BLaER1 (cell line): ENCODE data around the gene RAB3A.
"Not testable (repeated sequence)": the region's sequence is repeated elsewhere in the genome, so short reads cannot be mapped to it uniquely, and the experiment has no call there.

Experiments used
- H3K27ac ChIP-seq: shearing (Covaris generic); formaldehyde crosslinking; 2 replicates; pipeline ENCODE4 v1.8.1; 2022
- H3K27me3 ChIP-seq: shearing (Covaris generic); formaldehyde crosslinking; 2 replicates; pipeline ENCODE4 v1.8.1; 2022
- H3K36me3 ChIP-seq: shearing (Covaris generic); formaldehyde crosslinking; 2 replicates; pipeline ENCODE4 v1.8.1; 2022
- H3K4me1 ChIP-seq: shearing (Covaris generic); formaldehyde crosslinking; 2 replicates; pipeline ENCODE4 v1.8.1; 2022
- H3K4me2 ChIP-seq: shearing (Covaris generic); formaldehyde crosslinking; 2 replicates; pipeline ENCODE4 v1.8.1; 2022
- H3K4me3 ChIP-seq: shearing (Covaris generic); formaldehyde crosslinking; 2 replicates; pipeline ENCODE4 v1.8.1; 2022
- H3K9ac ChIP-seq: shearing (Covaris generic); formaldehyde crosslinking; 2 replicates; pipeline ENCODE4 v1.8.1; 2022
- H3K9me3 ChIP-seq: shearing (Covaris generic); formaldehyde crosslinking; 2 replicates; pipeline ENCODE4 v1.8.1; 2022
- H4K20me1 ChIP-seq: shearing (Covaris generic); formaldehyde crosslinking; 2 replicates; pipeline ENCODE4 v1.8.1; 2022
- Cebpa-rat ChIP-seq: shearing (Covaris generic); IDR thresholded peaks from 2 replicates; pipeline ENCODE4 v1.8.1; 2022

RAB3A gene

DNA sequence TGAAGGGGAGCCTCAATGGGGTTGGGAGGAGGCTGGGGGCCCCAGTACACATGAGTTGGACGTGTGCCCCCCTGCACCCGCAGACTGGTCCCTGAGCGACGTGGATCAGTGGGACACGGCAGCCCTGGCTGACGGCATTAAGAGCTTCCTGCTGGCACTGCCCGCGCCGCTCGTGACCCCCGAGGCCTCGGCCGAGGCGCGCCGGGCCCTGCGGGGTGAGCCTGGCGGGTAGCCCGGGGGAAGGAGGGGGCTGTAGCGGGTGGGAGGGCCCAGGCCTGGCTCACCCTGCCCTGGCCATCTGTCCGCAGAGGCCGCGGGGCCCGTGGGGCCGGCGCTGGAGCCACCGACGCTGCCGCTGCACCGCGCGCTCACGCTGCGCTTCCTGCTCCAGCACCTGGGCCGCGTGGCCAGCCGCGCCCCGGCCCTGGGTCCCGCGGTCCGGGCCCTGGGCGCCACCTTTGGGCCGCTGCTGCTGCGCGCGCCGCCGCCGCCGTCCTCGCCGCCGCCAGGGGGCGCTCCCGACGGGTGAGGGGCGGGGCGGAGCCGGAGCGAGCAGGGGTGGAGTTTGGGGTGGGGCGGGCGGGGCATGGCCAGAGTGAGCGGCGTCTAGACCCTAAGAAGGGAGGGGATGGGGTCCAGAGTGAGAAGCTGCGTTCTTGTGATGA is 42.7 kb downstream of the RAB3A start:
- Histone ChIP-seq H3K36me3 (peaks cover 51% of the 10 kb centered on the region), H3K4me3 (peak overlapping the region; percentile 65), H3K27me3 (no peaks in the 10 kb centered on the region), H4K20me1 (peaks cover 11% of the 10 kb centered on the region; the same call in 1 of the 2 replicates), H3K9me3 (no peaks in the 10 kb centered on the region), H3K9ac (peak overlapping the region; percentile 82), H3K4me1 (peaks cover 38% of the 10 kb centered on the region), H3K27ac (peak overlapping the region; percentile 89), H3K4me2 (peak overlapping the region; percentile 84)
- TF ChIP-seq Cebpa-rat, result no peak

DNA sequence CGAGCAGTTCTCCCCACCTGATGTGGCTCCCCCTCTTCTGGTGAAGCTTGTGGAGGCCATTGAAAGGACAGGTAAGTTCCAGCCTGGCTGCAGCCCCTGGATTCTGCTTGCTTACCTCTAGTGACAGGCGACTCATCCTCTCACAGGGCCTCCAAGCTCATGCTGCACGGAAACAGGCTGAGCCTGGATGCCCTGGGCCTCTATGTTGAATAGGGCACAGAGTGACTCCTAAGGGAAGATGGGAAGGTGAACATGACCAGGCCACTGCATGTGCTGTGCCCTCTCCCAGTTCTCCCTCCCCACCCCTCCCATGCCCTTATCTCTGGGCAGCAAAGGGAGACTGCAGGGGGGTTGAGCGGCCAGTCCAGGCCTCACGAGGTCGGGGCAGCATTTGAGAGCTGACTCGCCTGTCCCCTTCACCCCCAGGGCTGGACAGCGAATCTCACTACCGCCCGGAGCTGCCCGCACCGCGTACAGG is 43.3 kb downstream of the RAB3A start:
- Histone ChIP-seq H3K4me1 (peaks cover 43% of the 10 kb centered on the region), H3K4me3 (peak overlapping the region; percentile 65), H3K4me2 (peak overlapping the region; percentile 84), H3K27me3 (no peaks in the 10 kb centered on the region), H3K9ac (peak overlapping the region; percentile 82), H3K27ac (peak overlapping the region; percentile 89), H3K36me3 (peaks cover 51% of the 10 kb centered on the region), H4K20me1 (peaks cover 17% of the 10 kb centered on the region; the same call in 1 of the 2 replicates), H3K9me3 (no peaks in the 10 kb centered on the region)
- no peak for TF ChIP-seq Cebpa-rat

DNA sequence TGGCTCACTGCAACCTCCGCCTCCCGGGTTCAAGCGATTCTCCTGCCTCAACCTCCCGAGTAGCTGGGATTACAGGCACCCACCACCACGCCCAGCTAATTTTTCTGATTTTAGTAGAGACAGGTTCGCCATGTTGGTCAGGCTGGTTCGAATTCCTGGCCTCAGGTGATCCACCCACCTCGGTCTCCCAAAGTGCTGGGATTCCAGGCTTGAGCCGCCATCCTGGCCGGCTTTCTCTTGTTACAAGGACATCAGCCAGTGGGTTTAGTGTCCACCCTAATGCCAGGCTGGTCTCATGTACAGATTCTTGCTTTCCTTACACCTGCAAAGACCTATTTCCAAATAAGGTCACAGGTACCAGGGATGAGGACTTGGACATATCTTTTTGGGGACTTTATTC is 44.0 kb downstream of the RAB3A start:
- TF ChIP-seq Cebpa-rat, result no peak
- H3K4me1 ChIP-seq, result peaks cover 43% of the 10 kb centered on the region

DNA sequence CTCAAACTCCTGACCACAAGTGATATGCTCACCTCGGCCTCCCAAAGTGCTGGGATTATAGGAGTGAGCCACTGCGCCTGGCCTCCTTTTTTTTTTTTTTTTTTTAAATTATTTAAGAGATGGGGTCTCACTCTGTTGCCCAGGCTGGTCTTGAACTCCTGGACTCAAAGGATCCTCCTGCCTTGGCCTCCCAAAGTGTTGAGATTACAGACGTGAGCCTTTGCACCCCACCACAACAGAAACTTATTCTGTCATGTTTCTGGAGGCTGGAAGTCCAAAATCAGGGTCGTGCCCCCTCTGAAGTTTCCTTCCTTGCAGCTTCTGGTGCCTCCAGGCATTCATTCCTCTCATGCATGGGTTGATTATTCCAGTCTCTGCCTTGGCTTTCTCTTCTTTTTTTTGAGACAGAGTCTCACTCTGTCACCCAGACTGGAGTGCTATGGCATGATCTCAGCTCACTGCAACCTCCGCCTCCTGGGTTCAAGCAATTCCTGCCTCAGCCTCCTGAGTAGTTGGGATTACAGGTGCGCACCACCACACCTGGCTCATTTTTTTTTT is 44.7 kb downstream of the RAB3A start:
- not testable (repeated sequence) for H3K4me2 ChIP-seq, H3K9me3 ChIP-seq, H3K4me3 ChIP-seq, H3K27me3 ChIP-seq, H3K27ac ChIP-seq, H3K9ac ChIP-seq
- peaks cover 47% of the 10 kb centered on the region for H3K4me1 ChIP-seq
- peaks cover 45% of the 10 kb centered on the region for H3K36me3 ChIP-seq
- peaks cover 26% of the 10 kb centered on the region for H4K20me1 ChIP-seq

More for the DNA sequence above, 44.0 kb downstream of the RAB3A start:
- H3K27me3 ChIP-seq, result no peaks in the 10 kb centered on the region
- H4K20me1 ChIP-seq, result peaks cover 21% of the 10 kb centered on the region; the same call in 1 of the 2 replicates
- H3K9me3 ChIP-seq, result no peaks in the 10 kb centered on the region
- no peak overlapping the region for H3K4me3 ChIP-seq
- H3K36me3 ChIP-seq, result peaks cover 49% of the 10 kb centered on the region
- H3K27ac ChIP-seq, result no peak overlapping the region
- H3K9ac ChIP-seq, result no peak overlapping the region
- H3K4me2 ChIP-seq, result peak overlapping the region; percentile 84

DNA sequence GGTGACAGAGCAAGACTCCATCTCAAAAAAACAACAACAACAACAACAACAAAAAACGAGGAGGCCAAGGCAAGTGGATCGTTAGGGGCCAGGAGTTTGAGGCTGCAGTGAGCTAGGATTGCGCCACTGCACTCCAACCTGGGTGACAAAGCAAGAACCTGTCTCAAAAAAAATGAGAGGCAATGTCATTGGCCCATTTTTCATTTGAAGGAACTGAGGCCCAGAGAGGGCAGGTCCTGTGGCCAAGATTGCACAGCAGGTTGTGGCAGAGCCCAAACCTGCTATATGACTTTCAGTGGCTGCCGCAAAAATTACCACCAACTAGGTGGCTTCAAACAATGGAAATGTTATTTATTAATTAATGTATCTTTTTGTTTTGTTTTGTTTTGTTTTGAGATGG is 45.4 kb downstream of the RAB3A start:
- H3K4me3 ChIP-seq, result no peak overlapping the region
- no peak overlapping the region for H3K27ac ChIP-seq
- H4K20me1 ChIP-seq, result peaks cover 32% of the 10 kb centered on the region
- H3K4me2 ChIP-seq, result no peak overlapping the region
- H3K36me3 ChIP-seq, result peaks cover 38% of the 10 kb centered on the region
- no peaks in the 10 kb centered on the region for H3K9me3 ChIP-seq
- H3K9ac ChIP-seq, result no peak overlapping the region
- H3K27me3 ChIP-seq, result no peaks in the 10 kb centered on the region
- H3K4me1 ChIP-seq, result peaks cover 53% of the 10 kb centered on the region
- TF ChIP-seq Cebpa-rat, result no peak

DNA sequence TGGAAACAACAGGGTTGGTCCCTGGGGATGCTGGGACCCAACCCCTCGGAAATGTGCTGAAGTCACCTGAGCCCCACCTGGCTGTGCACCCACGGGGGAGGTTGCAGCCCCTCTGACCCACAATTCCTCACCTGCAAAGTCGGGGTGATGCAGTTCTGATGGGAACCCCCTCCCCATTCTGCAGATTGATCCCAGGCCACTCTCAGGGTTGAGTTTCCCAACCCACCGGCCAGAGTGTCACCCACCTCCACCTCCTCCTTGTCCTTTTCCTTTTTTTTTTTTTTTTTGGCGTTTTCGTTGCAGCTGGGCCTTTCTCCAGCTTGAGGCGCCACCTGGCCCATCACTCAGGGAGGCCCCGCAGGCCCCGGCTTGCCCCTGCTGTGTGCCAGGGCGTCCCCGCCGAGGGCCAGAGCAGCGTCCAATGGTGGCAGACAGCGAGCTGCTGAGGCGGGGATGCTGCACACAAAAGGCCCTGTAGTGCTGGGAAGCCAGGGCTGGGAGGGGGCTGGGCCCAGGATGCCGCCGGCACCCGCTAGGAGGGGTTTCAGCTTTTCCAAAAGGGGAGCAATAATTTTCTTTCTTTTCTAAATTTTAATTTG is 46.3 kb downstream of the RAB3A start:
- Histone ChIP-seq H3K9me3 (no peaks in the 10 kb centered on the region), H3K4me1 (peaks cover 53% of the 10 kb centered on the region), H4K20me1 (peaks cover 32% of the 10 kb centered on the region), H3K27me3 (no peaks in the 10 kb centered on the region), H3K27ac (peak overlapping the region; percentile 46), H3K4me2 (peak overlapping the region; percentile 66), H3K4me3 (no peak overlapping the region), H3K9ac (peak overlapping the region; percentile 41; the same call in 1 of the 2 replicates), H3K36me3 (peaks cover 29% of the 10 kb centered on the region)
- TF ChIP-seq Cebpa-rat, result no peak

DNA sequence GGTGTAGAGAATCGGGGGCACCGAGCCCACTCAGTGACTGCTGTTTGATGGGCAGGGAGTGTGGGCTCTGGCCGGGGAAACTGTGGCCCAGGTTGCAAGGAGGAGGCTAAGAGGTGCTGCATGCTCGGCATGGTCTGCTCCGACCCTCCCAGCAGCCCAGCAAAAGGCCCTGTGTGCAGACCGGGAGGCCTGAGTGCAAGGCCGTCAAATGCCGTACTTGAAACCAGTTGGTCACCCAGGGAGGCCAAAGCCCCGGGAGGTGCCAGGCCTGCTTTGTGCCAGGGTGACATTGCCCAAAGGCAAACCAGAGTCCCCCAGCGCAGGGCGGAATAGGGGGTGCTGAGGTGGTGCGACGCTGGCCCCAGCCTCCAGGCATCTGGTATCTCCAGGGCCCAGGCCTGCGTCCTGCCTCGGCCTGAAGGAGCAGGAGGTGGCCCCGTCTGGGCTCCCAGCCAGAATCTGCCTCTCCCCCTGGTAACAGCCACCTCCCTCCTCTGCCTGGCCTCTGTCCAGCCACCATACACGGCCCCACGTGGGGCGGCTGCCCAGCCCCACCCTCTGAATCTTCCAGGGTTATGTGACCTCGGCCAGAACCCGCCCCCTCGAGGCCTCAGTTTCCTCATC is 46.9 kb downstream of the RAB3A start:
- Histone ChIP-seq H3K36me3 (peaks cover 23% of the 10 kb centered on the region), H3K27me3 (no peaks in the 10 kb centered on the region), H3K27ac (peak overlapping the region; percentile 46), H4K20me1 (peaks cover 32% of the 10 kb centered on the region), H3K4me3 (no peak overlapping the region), H3K9me3 (no peaks in the 10 kb centered on the region), H3K4me2 (peak overlapping the region; percentile 66), H3K9ac (peak overlapping the region; percentile 41), H3K4me1 (peaks cover 55% of the 10 kb centered on the region)
- no peak for TF ChIP-seq Cebpa-rat

DNA sequence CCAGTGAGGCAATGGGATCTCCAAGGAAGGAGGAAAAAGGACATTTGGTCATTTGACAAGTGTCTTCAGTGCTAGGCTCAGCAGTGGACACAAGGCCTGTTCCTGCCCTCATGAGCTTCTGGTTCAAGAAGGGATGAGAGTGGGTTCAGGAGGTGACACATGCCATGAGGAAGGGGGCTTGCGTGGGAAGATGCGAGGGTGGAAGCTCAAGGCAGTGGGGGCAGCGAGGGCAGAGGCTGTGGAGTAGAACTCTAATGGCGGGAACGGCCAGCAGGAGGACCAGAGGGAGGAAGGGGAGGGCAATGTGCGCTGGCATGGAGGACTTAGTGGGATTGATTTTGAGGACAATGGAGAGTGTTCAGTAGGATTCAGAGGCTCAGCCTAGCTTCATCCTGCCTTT is 47.6 kb downstream of the RAB3A start:
- Histone ChIP-seq H3K9ac (peak overlapping the region; percentile 41; the same call in 1 of the 2 replicates), H3K27ac (peak overlapping the region; percentile 46)

DNA sequence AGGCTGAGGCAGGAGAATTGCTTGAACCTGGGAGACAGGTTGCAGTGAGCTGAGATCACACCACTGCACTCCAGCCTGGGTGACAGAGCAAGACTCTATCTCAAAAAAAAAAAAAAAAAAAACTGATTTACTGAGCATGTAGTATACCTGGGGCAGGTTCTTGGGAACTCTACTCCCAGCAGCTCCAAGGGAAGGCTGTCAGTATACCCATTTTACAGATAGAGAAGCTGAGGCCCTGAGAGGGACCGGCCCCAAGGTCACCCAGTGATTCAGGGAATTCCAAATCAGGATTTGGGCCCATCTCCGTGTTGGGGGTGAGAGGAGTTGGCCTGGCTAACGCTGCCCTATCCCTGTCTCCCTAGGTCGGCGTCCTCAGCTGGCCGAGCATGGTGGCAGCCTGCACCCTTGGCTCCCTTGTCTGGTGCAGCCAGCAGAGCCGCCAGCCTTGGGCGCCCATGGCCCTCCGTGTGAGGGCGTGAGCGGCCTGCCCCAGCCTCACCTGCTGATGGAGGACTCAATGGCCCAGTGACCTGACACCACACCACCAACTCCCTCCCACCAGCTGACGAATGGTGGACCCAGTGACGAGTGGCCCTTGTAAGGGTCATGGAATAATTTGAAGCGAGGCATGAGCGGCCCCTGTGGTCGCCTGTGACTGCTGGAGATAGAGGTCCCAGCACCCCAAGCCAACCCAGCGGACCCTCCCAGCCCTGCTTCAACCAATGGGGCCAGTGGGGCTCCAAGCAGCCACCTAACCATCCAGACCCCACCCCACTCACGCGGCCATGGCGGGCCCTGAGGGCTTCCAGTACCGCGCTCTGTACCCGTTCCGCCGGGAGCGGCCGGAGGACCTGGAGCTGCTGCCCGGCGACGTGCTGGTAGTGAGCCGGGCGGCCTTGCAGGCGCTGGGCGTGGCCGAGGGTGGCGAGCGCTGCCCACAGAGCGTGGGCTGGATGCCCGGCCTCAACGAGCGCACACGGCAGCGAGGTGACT is 48.5 kb downstream of the RAB3A start:
- Histone ChIP-seq H3K9ac (no peak overlapping the region; the same call in 1 of the 2 replicates), H3K27ac (no peak overlapping the region), H3K9me3 (no peaks in the 10 kb centered on the region), H4K20me1 (peaks cover 32% of the 10 kb centered on the region), H3K4me1 (peaks cover 53% of the 10 kb centered on the region), H3K4me3 (no peak overlapping the region), H3K36me3 (peaks cover 27% of the 10 kb centered on the region), H3K4me2 (no peak overlapping the region), H3K27me3 (no peaks in the 10 kb centered on the region)
- no peak for TF ChIP-seq Cebpa-rat

More for the DNA sequence above, 47.6 kb downstream of the RAB3A start:
- Histone ChIP-seq H3K27me3 (no peaks in the 10 kb centered on the region), H3K4me3 (no peak overlapping the region), H3K4me2 (peak overlapping the region; percentile 66), H3K9me3 (no peaks in the 10 kb centered on the region), H3K36me3 (peaks cover 19% of the 10 kb centered on the region), H3K4me1 (peaks cover 57% of the 10 kb centered on the region), H4K20me1 (peaks cover 32% of the 10 kb centered on the region)
- TF ChIP-seq Cebpa-rat, result no peak
